Astrocyte (in vitro differentiated cells and primary cell): Measurements from ENCODE around the gene TMC8.

ENCODE experiments used
- EZH2 ChIP-seq: IDR thresholded peaks from 2 replicates; pipeline ENCODE4 v1.6.1; 2012; ENCODE audit warnings: mild to moderate bottlenecking, low read length, inconsistent platforms; ENCODE audit not compliant: insufficient read depth
- TF ChIP-seq, protein P1 (sequence below): IDR thresholded peaks from 2 replicates; pipeline ENCODE4 v1.5.1; 2011; ENCODE audit warnings: low read depth, mild to moderate bottlenecking, inconsistent platforms, low read length, moderate library complexity; ENCODE audit not compliant: insufficient read depth

- TF ChIP-seq, protein P1, sequence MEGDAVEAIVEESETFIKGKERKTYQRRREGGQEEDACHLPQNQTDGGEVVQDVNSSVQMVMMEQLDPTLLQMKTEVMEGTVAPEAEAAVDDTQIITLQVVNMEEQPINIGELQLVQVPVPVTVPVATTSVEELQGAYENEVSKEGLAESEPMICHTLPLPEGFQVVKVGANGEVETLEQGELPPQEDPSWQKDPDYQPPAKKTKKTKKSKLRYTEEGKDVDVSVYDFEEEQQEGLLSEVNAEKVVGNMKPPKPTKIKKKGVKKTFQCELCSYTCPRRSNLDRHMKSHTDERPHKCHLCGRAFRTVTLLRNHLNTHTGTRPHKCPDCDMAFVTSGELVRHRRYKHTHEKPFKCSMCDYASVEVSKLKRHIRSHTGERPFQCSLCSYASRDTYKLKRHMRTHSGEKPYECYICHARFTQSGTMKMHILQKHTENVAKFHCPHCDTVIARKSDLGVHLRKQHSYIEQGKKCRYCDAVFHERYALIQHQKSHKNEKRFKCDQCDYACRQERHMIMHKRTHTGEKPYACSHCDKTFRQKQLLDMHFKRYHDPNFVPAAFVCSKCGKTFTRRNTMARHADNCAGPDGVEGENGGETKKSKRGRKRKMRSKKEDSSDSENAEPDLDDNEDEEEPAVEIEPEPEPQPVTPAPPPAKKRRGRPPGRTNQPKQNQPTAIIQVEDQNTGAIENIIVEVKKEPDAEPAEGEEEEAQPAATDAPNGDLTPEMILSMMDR, result peak; percentile 72
- no peak for TF ChIP-seq EZH2
These were observed 17.8 kb upstream of the TMC8 start for GRCh38 chr17:78112518-78113471.
